GM13977 (cell line): ENCODE measurements around the gene PIP5KL1.

Experiments
- DNase-seq: peaks from one replicate; pipeline ENCODE4 v3.0.0; 2012; ENCODE audit warnings: low spot score
- in situ Hi-C: fragments of 300-500 bp; cut with MboI; formaldehyde crosslinking; loops from one replicate; pipeline ENCODE4 v1.12.0; 2022; ENCODE audit warnings: low sequenced_read_pairs, low pct_unique_long_range_greater_than_20kb, mixed read lengths, inconsistent platforms; ENCODE audit not compliant: unreplicated experiment
- TF ChIP-seq, protein P1 (sequence below): IDR thresholded peaks from 2 replicates; pipeline ENCODE4 v1.5.1; 2012; ENCODE audit warnings: mild to moderate bottlenecking, control low read depth; ENCODE audit not compliant: insufficient read depth; ENCODE audit errors: extremely low read depth, missing control alignments

The PIP5KL1 gene

DNA sequence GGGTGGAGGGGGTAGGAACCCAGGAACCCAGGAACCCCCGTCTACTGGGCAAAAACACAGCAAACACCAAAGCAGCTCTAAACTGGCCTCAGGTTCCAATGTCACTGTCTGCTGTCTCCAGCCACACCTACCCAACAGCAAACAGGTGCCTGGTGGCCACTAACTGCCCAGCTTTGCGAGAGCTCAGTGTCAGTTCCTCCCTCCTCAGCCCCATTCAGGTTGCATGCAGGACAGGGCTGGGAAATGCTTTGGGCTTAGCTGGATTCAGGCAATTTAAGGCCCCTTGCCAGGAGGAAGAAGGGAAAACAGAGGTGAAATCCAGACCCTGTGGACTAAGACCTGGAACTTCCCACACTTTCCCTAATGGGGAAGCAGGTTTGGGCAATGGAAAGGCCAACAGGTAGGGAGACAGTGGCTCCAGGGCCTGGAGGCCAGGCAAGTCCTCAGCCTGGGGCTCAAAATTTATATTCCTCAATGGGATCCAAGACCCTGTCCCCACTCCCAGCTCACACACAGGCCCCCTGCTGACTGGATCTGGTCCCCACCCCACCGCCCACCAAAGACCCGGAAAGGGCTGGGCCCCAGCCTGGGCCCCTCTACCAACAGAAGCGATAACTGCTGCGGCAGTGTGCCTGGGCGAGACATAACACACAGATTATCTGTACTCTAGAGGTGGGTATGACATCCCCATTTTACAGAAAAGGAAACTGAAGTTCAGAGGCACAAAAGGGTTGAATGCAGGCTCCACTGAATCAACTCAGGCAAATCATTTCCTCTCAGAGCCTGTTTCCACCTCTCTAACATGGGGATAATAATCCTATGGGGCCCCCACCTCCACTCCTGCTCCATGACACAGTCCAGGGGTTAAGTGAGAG is 46.7 kb upstream of the PIP5KL1 start:
- in situ Hi-C loops, result no loop called here
- DNase-seq, result peak; percentile 57
- TF ChIP-seq, protein P1, sequence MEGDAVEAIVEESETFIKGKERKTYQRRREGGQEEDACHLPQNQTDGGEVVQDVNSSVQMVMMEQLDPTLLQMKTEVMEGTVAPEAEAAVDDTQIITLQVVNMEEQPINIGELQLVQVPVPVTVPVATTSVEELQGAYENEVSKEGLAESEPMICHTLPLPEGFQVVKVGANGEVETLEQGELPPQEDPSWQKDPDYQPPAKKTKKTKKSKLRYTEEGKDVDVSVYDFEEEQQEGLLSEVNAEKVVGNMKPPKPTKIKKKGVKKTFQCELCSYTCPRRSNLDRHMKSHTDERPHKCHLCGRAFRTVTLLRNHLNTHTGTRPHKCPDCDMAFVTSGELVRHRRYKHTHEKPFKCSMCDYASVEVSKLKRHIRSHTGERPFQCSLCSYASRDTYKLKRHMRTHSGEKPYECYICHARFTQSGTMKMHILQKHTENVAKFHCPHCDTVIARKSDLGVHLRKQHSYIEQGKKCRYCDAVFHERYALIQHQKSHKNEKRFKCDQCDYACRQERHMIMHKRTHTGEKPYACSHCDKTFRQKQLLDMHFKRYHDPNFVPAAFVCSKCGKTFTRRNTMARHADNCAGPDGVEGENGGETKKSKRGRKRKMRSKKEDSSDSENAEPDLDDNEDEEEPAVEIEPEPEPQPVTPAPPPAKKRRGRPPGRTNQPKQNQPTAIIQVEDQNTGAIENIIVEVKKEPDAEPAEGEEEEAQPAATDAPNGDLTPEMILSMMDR, result no peak

GRCh38 chr9:127976498-127976897 is 45.9 kb upstream of the PIP5KL1 start:
- no peak for DNase-seq
- in situ Hi-C loops, result no loop called here
- TF ChIP-seq, protein P1, result no peak

- TF ChIP-seq, protein P1, result no peak
- in situ Hi-C loops, result no loop called here
Observed at GRCh38 chr9:127975376-127976315, 45.1 kb upstream of the PIP5KL1 start.

DNA sequence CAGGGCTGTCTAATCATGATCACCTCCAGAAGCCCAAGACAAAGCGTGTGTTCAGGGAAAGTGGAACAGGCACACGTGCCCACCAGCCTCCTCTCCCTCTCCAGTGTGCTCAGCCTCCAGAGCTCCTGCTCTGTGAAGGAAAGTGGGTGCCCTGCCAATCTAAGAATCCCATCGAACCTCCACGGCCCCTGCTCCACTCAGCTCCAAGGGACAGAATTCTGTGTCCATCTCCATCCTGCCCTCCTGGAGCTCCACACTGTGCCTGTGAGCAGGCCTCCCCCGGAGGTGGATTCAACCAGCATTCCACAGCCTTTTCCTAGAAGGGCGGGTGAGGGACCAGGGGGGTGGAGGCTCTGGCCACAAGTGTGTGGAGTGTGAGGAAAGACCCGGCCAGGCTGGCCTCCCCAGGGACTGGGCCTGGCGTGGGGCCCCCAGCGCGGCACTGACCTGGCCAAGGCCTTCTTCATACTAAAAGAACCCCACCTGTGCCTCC is 44.2 kb upstream of the PIP5KL1 start:
- in situ Hi-C loops, result no loop called here
- TF ChIP-seq, protein P1, result no peak
- no peak for DNase-seq

More at GRCh38 chr9:127975376-127976315, 45.1 kb upstream of the PIP5KL1 start:
- DNase-seq, result no peak

GRCh38 chr9:127974001-127974768 is 43.6 kb upstream of the PIP5KL1 start:
- in situ Hi-C loops, result no loop called here
- TF ChIP-seq, protein P1, result no peak
- no peak for DNase-seq
